GM12878 (cell line): ENCODE measurements around the gene AEBP2. TPM values are rescaled to one million over a fixed set of nuclear protein-coding genes. Genes with fewer than 3 reads are reported as not detected.

Source experiments
- ATAC-seq: fragments of 200-7000 bp; cut with Tn5 transposase; 3 replicates; pipeline ENCODE4 v1.9.1; 2020; ENCODE audit warnings: mild to moderate bottlenecking, moderate library complexity
- BruUV-seq: library from RNA; stranded (reverse); fragments of 400-500 nt; replicated peaks from 2 replicates; lab custom pipeline; 2021; lab: Mats Ljungman, UMichigan
- CTCF ChIA-PET: fragments of 300-600 bp; sonication (Branson Sonifier 250); formaldehyde crosslinking; extraction: SDS; loops from one replicate; lab custom pipeline; 2021; ENCODE audit warnings: inconsistent platforms; lab: Yijun Ruan, JAX
- POLR2A ChIA-PET: fragments of 350-600 bp; formaldehyde crosslinking; extraction: SDS; loops from one replicate; lab custom pipeline; 2021; ENCODE audit warnings: inconsistent platforms; lab: Charles Lee
- RAD21 ChIA-PET: fragments of 300-600 bp; sonication (Branson Sonifier 250); formaldehyde crosslinking; loops from one replicate; lab custom pipeline; 2023; ENCODE audit warnings: antibody characterized with exemption; ENCODE audit not compliant: unreplicated experiment; lab: Charles Lee
- SMC1A ChIA-PET: fragments of 300-600 bp; sonication (Branson Sonifier 250); formaldehyde crosslinking; loops from one replicate; lab custom pipeline; 2023; ENCODE audit not compliant: unreplicated experiment, uncharacterized antibody; lab: Charles Lee
- DNase-seq: peaks from one replicate; pipeline ENCODE4 v3.0.0-alpha.2; 2011; ENCODE audit warnings: low read depth, low spot score
- FAIRE-seq: peaks from 3 replicates; lab custom pipeline; 2011; peaks lifted over from hg19 to GRCh38; lab: Jason Lieb, UNC
- H2AFZ ChIP-seq: 2 replicates; pipeline ENCODE4 v1.6.0; 2011; ENCODE audit warnings: low read depth, low read length, control low read depth; ENCODE audit not compliant: control insufficient read depth
- H3K27ac ChIP-seq: 2 replicates; pipeline ENCODE4 v1.5.1; 2011; ENCODE audit warnings: control low read depth; ENCODE audit not compliant: control insufficient read depth, insufficient read depth
- H3K27me3 ChIP-seq, 2 experiments: replicated peaks in 1 of 2; 2 replicates each; pipeline versions ENCODE4 v1.6.0 to v1.6.1; 2011; ENCODE audit warnings: low read length in 1 of 2; ENCODE audit not compliant: control insufficient read depth in 2 of 2, insufficient read depth in 2 of 2
- H3K36me3 ChIP-seq, 2 experiments: 2 replicates each; pipeline ENCODE4 v1.5.1; 2011; ENCODE audit warnings: low read length in 1 of 2; ENCODE audit not compliant: control insufficient read depth in 2 of 2, insufficient read depth in 2 of 2
- H3K4me1 ChIP-seq: 2 replicates; pipeline ENCODE4 v1.6.1; 2011; ENCODE audit warnings: mild to moderate bottlenecking, low read length, moderate library complexity, mixed read lengths; ENCODE audit not compliant: control insufficient read depth, insufficient read depth
- H3K4me2 ChIP-seq: 2 replicates; pipeline ENCODE4 v1.6.0; 2011; ENCODE audit warnings: control low read depth; ENCODE audit not compliant: control insufficient read depth, insufficient read depth
- H3K4me3 ChIP-seq: fragments of 200-600 bp; sonication (generic); 2 replicates; pipeline ENCODE4 v1.5.1; 2016
- H3K79me2 ChIP-seq: 2 replicates; pipeline ENCODE4 v1.6.0; 2011; ENCODE audit warnings: low read length; ENCODE audit not compliant: control insufficient read depth, insufficient read depth
- H3K9ac ChIP-seq: 2 replicates; pipeline ENCODE4 v1.8.0; 2011; ENCODE audit warnings: low read length, control low read depth, mixed read lengths; ENCODE audit not compliant: control insufficient read depth, insufficient read depth
- H3K9me3 ChIP-seq: replicated peaks from 3 replicates; pipeline ENCODE4 v1.5.1; 2011; ENCODE audit warnings: mild to moderate bottlenecking, low read length; ENCODE audit not compliant: control insufficient read depth, insufficient read depth
- H4K20me1 ChIP-seq: 2 replicates; pipeline ENCODE4 v1.6.0; 2011; ENCODE audit not compliant: control insufficient read depth, insufficient read depth
- ATF2 ChIP-seq: IDR thresholded peaks from 2 replicates; pipeline ENCODE4 v1.6.1; 2012; ENCODE audit warnings: low read length, inconsistent platforms
- BCLAF1 ChIP-seq: fragments of 450-650 bp; IDR thresholded peaks from 2 replicates; pipeline ENCODE4 v1.6.1; 2017; ENCODE audit warnings: antibody characterized with exemption, mild to moderate bottlenecking, moderate library complexity
- CBX3 ChIP-seq: fragments of 200-600 bp; sonication (generic); IDR thresholded peaks from 2 replicates; pipeline ENCODE4 v1.6.1; 2016; ENCODE audit warnings: low read depth, borderline replicate concordance
- CEBPZ ChIP-seq: fragments of 150-350 bp; IDR thresholded peaks from 2 replicates; pipeline ENCODE4 v1.6.1; 2016; ENCODE audit warnings: low read depth, low read length
- FOS ChIP-seq: IDR thresholded peaks from 3 replicates; pipeline ENCODE4 v1.6.1; 2011; ENCODE audit warnings: borderline replicate concordance; ENCODE audit not compliant: insufficient read length; ENCODE audit errors: extremely low read depth
- HDGF ChIP-seq: fragments of 450-650 bp; IDR thresholded peaks from 2 replicates; pipeline ENCODE4 v1.6.1; 2016; ENCODE audit warnings: antibody characterized with exemption
- NR2F1 ChIP-seq: fragments of 450-650 bp; conservative IDR thresholded peaks from 2 replicates; pipeline ENCODE4 v1.6.1; 2017; ENCODE audit warnings: mild to moderate bottlenecking
- RAD51 ChIP-seq: fragments of 450-650 bp; IDR thresholded peaks from 2 replicates; pipeline ENCODE4 v1.6.1; 2016; ENCODE audit warnings: moderate library complexity, mild to moderate bottlenecking, inconsistent platforms
- RELA ChIP-seq: fragments of 450-650 bp; IDR thresholded peaks from 2 replicates; pipeline ENCODE4 v1.8.0; 2014; ENCODE audit warnings: borderline replicate concordance; ENCODE audit not compliant: partially characterized antibody
- TCF3 ChIP-seq: IDR thresholded peaks from 2 replicates; pipeline ENCODE4 v1.6.1; 2012; ENCODE audit warnings: low read depth, mild to moderate bottlenecking, low read length, borderline replicate concordance; ENCODE audit not compliant: insufficient read depth
- ZNF217 ChIP-seq: fragments of 450-650 bp; IDR thresholded peaks from 2 replicates; pipeline ENCODE4 v1.6.1; 2017; ENCODE audit warnings: antibody characterized with exemption, mild to moderate bottlenecking
- WGBS: methylation state at CpG from one replicate; pipeline ENCODE4 v1.1.6; 2016; ENCODE audit warnings: low lambda C conversion rate; ENCODE audit not compliant: insufficient replicate concordance, insufficient coverage; ENCODE audit errors: missing lambda C conversion rate; 5-methylcytosine and 5-hydroxymethylcytosine counted together
- in situ Hi-C: fragments of 300-500 bp; cut with MboI; formaldehyde crosslinking; loops from 9 replicates; pipeline ENCODE4 v1.14.3; 2018; ENCODE audit warnings: mixed read lengths
- intact Hi-C: fragments of 100-400 bp; cut with micrococcal nuclease; formaldehyde crosslinking; loops from one replicate; pipeline ENCODE4 v1.14.2; 2022; ENCODE audit not compliant: unreplicated experiment
- polyA plus RNA-seq, 11 experiments: library from polyadenylated mRNA; depleted of rRNA in 4 of 11; unstranded in 6 of 11; stranded (reverse) in 5 of 11; fragments of >200 nt; fragmentation: Nextera tagmentation in 4 of 11; fragmentation: Illumina TruSeq in 1 of 11; extraction: Ambion mirVana in 4 of 11; extraction: Trizol in 1 of 11; gene quantifications; 1 replicate in 1 of 11; 2 replicates in 10 of 11; pipeline versions ENCODE4 v1.2.1 to v1.2.3, GENCODE V29; 2011 to 2016; ENCODE audit warnings: inconsistent platforms in 2 of 11, missing spikeins in 2 of 11, low read depth in 1 of 11
- total RNA-seq, 4 experiments: library from RNA; depleted of rRNA in 3 of 4; stranded (reverse); fragments of >200 nt in 3 of 4; fragmentation: Illumina TruSeq in 1 of 4; extraction: Trizol in 1 of 4; gene quantifications; 2 replicates each; pipeline versions ENCODE4 v1.2.1 to v1.2.3, GENCODE V29; 2013 to 2021

AEBP2 gene
- total and polyA plus RNA-seq, 10 of the 15 experiments (the other 5 are each of a cell fraction or from before 2014, with no cell fraction given), result 17.6 to 126 (median 44.8) TPM

- ChIA-PET RAD21 (no interaction called here), CTCF (no interaction called here), POLR2A (no interaction called here), SMC1A (interaction anchor here (1.2 to 1.7 kb wide), 3 partner anchors 9 to 16 kb away, joined by 3 to 4 read pairs (median 4); no protein-coding TSS in a partner anchor)
- 100% methylated on average over 2 of the region's 2 CpGs for WGBS
- intact Hi-C loops (no loop called here), in situ Hi-C loops (no loop called here)
- H3K27ac ChIP-seq, result no peak overlapping the region
- H2AFZ ChIP-seq, result no peak overlapping the region
- DNase-seq (no peak), FAIRE-seq (no peak), ATAC-seq (no peak)
- no peak for TF ChIP-seq ATF2
- TF ChIP-seq NR2F1, result no peak
- TF ChIP-seq ZNF217, result no peak
- no peak for TF ChIP-seq CEBPZ
- no peak for TF ChIP-seq RELA
- TF ChIP-seq BCLAF1, result no peak
- TF ChIP-seq RAD51, result no peak
- TF ChIP-seq HDGF, result no peak
- no peak for TF ChIP-seq TCF3
- TF ChIP-seq CBX3, result no peak
- TF ChIP-seq FOS, result no peak
- H3K4me1 ChIP-seq, result no peaks in the 10 kb centered on the region
- H3K79me2 ChIP-seq, result peaks cover 3% of the 10 kb centered on the region
- no peak overlapping the region for H3K4me2 ChIP-seq
- H3K27me3 ChIP-seq, result no peaks in the 10 kb centered on the region
- H3K36me3 ChIP-seq, result peaks cover 0 to 26% of the 10 kb centered on the region in 2 experiments; a peak in 3 of 4 replicates
- no peaks in the 10 kb centered on the region for H4K20me1 ChIP-seq
- no peak overlapping the region for H3K9ac ChIP-seq
- H3K4me3 ChIP-seq, result no peak overlapping the region
- no peaks in the 10 kb centered on the region for H3K9me3 ChIP-seq
- BruUV-seq, result no TSS peak
Measured at GRCh38 chr12:19498099-19498498, 58.8 kb downstream of the AEBP2 start.
